Keratinocyte (primary cell): ENCODE data around the gene FAM32A. TPM values are rescaled to one million over a fixed set of nuclear protein-coding genes. Genes with fewer than 3 reads are reported as not detected.

ENCODE experiments used
- DNase-seq: peaks from one replicate; pipeline ENCODE4 v3.0.0-alpha.2; 2011; ENCODE audit warnings: low read depth, missing footprints, low spot score
- FAIRE-seq: peaks from 2 replicates; lab custom pipeline; 2011; peaks lifted over from hg19 to GRCh38; lab: Jason Lieb, UNC
- H2AFZ ChIP-seq: 2 replicates; pipeline ENCODE4 v1.6.0; 2012; ENCODE audit warnings: low read length, control low read depth, inconsistent platforms; ENCODE audit not compliant: control insufficient read depth
- H3K27ac ChIP-seq: 2 replicates; pipeline ENCODE4 v1.5.1; 2011; ENCODE audit warnings: low read length; ENCODE audit not compliant: control insufficient read depth, insufficient read depth
- H3K27me3 ChIP-seq: 3 replicates; pipeline ENCODE4 v1.6.0; 2011; ENCODE audit warnings: low read length; ENCODE audit not compliant: control insufficient read depth, insufficient read depth; ENCODE audit errors: extremely low read depth
- H3K36me3 ChIP-seq, 2 experiments: 2 replicates in 1 of 2; 3 replicates in 1 of 2; pipeline ENCODE4 v1.5.1; 2011; ENCODE audit warnings: low read length in 2 of 2, mild to moderate bottlenecking in 1 of 2; ENCODE audit not compliant: control insufficient read depth in 2 of 2, insufficient read depth in 2 of 2; ENCODE audit errors: extremely low read depth in 1 of 2
- H3K4me1 ChIP-seq: 3 replicates; pipeline ENCODE4 v1.5.1; 2011; ENCODE audit warnings: low read length; ENCODE audit not compliant: control insufficient read depth, insufficient read depth; ENCODE audit errors: extremely low read depth
- H3K4me2 ChIP-seq: 3 replicates; pipeline ENCODE4 v1.6.0; 2011; ENCODE audit warnings: low read depth, low read length; ENCODE audit not compliant: control insufficient read depth, insufficient read depth; ENCODE audit errors: extremely low read depth
- H3K4me3 ChIP-seq, 3 experiments: fragments of 200-600 bp in 1 of 3; sonication (generic) in 1 of 3; 2 replicates in 2 of 3; 3 replicates in 1 of 3; pipeline ENCODE4 v1.5.1; 2011 to 2016; ENCODE audit warnings: low read length in 3 of 3, mild to moderate bottlenecking in 3 of 3, control low read depth in 2 of 3, inconsistent platforms in 1 of 3, low read depth in 1 of 3, mixed read lengths in 1 of 3, mixed run types in 1 of 3, moderate library complexity in 1 of 3; ENCODE audit not compliant: control insufficient read depth in 2 of 3, insufficient read depth in 2 of 3; ENCODE audit errors: extremely low read depth in 1 of 3
- H3K79me2 ChIP-seq: 2 replicates; pipeline ENCODE4 v1.6.0; 2012; ENCODE audit warnings: low read length; ENCODE audit not compliant: control insufficient read depth, insufficient read depth
- H3K9ac ChIP-seq: 3 replicates; pipeline ENCODE4 v1.6.0; 2011; ENCODE audit warnings: low read length; ENCODE audit not compliant: control insufficient read depth, insufficient read depth; ENCODE audit errors: extremely low read depth
- H3K9me1 ChIP-seq: 3 replicates; pipeline ENCODE4 v1.6.0; 2011; ENCODE audit warnings: low read length; ENCODE audit not compliant: control insufficient read depth, insufficient read depth; ENCODE audit errors: extremely low read depth
- H3K9me3 ChIP-seq: 2 replicates; pipeline ENCODE4 v1.5.1; 2012; ENCODE audit warnings: low read depth, low read length; ENCODE audit not compliant: control insufficient read depth
- H4K20me1 ChIP-seq: 3 replicates; pipeline ENCODE4 v1.6.0; 2011; ENCODE audit warnings: low read length; ENCODE audit not compliant: control insufficient read depth, insufficient read depth; ENCODE audit errors: extremely low read depth
- CTCF ChIP-seq, 3 experiments: IDR thresholded peaks in 1 of 3; conservative IDR thresholded peaks in 1 of 3; optimal IDR thresholded peaks in 1 of 3; 2 replicates in 2 of 3; 3 replicates in 1 of 3; pipeline versions ENCODE3 to v1.5.1; 2011; ENCODE audit warnings: low read length in 3 of 3, mild to moderate bottlenecking in 3 of 3, moderate library complexity in 2 of 3, control low read depth in 1 of 3, inconsistent platforms in 1 of 3; ENCODE audit not compliant: insufficient read depth in 2 of 3; ENCODE audit errors: extremely low read depth in 1 of 3
- EZH2 ChIP-seq: IDR thresholded peaks from one replicate; pipeline ENCODE4 v1.6.1; 2012; ENCODE audit warnings: inconsistent platforms, mild to moderate bottlenecking, low read length, moderate library complexity
- dilution Hi-C: fragments of 300-500 bp; cut with MboI; formaldehyde crosslinking; loops from one replicate; pipeline ENCODE4 v1.7.0; 2020; ENCODE audit warnings: low sequenced_read_pairs; ENCODE audit not compliant: extremely low pct_ligation_motif_present
- polyA plus RNA-seq, 5 experiments: library from polyadenylated mRNA; depleted of rRNA in 3 of 5; stranded (reverse) in 3 of 5; stranded (forward) in 1 of 5; unstranded in 1 of 5; fragments of >200 nt; gene quantifications; 1 replicate in 1 of 5; 2 replicates in 3 of 5; 3 replicates in 1 of 5; pipeline versions ENCODE4 v1.2.1 to v1.2.3, GENCODE V29; 2011 to 2012; ENCODE audit warnings: missing spikeins in 2 of 5, low read depth in 1 of 5, low replicate concordance in 1 of 5

Gene FAM32A
- polyA plus RNA-seq, 1 donor (not counting 4 experiments of a cell fraction or from before 2014, with no cell fraction given) = 105 TPM

GRCh38 chr19:16166417-16166816 lies 18.8 kb upstream of the FAM32A start:
- Histone ChIP-seq H3K36me3 (no peaks in the 10 kb centered on the region), H3K9me3 (no peaks in the 10 kb centered on the region), H3K27ac (no peak overlapping the region), H3K4me1 (peaks cover 2% of the 10 kb centered on the region), H3K9ac (no peak overlapping the region), H2AFZ (no peak overlapping the region), H3K79me2 (no peaks in the 10 kb centered on the region), H3K4me3 (no peak overlapping the region), H3K27me3 (no peaks in the 10 kb centered on the region), H4K20me1 (no peaks in the 10 kb centered on the region), H3K9me1 (no peaks in the 10 kb centered on the region), H3K4me2 (no peak overlapping the region)
- TF ChIP-seq EZH2 (no peak), CTCF (optimal IDR thresholded peaks at IDR 0.05 in 1 of 3, IDR thresholded peaks at IDR 0.05 in 1 of 3, conservative IDR thresholded peaks at IDR 0.05 in 1 of 3; ENCODE audit: extremely low read depth in 1 of 3, insufficient read depth in 2 of 3, low read length in 3 of 3) (no peak)
- dilution Hi-C loops = no loop called here
- no peak for FAIRE-seq
- no peak for DNase-seq

GRCh38 chr19:16167055-16167454 lies 18.2 kb upstream of the FAM32A start:
- DNase-seq (no peak), FAIRE-seq (no peak)
- no peaks in the 10 kb centered on the region for H3K79me2 ChIP-seq
- H4K20me1 ChIP-seq = no peaks in the 10 kb centered on the region
- no peaks in the 10 kb centered on the region for H3K9me3 ChIP-seq
- H3K4me2 ChIP-seq = no peak overlapping the region
- no peaks in the 10 kb centered on the region for H3K9me1 ChIP-seq
- H3K4me1 ChIP-seq = no peaks in the 10 kb centered on the region
- no peaks in the 10 kb centered on the region for H3K27me3 ChIP-seq
- dilution Hi-C loops = no loop called here
- H3K4me3 ChIP-seq = no peak overlapping the region
- no peak overlapping the region for H3K9ac ChIP-seq
- H2AFZ ChIP-seq = no peak overlapping the region
- H3K36me3 ChIP-seq = no peaks in the 10 kb centered on the region
- TF ChIP-seq EZH2 (no peak), CTCF (optimal IDR thresholded peaks at IDR 0.05 in 1 of 3, IDR thresholded peaks at IDR 0.05 in 1 of 3, conservative IDR thresholded peaks at IDR 0.05 in 1 of 3; ENCODE audit: extremely low read depth in 1 of 3, insufficient read depth in 2 of 3, low read length in 3 of 3) (no peak)
- no peak overlapping the region for H3K27ac ChIP-seq
